ENCODE results near the gene CFAP43.

Gene CFAP43

DNA sequence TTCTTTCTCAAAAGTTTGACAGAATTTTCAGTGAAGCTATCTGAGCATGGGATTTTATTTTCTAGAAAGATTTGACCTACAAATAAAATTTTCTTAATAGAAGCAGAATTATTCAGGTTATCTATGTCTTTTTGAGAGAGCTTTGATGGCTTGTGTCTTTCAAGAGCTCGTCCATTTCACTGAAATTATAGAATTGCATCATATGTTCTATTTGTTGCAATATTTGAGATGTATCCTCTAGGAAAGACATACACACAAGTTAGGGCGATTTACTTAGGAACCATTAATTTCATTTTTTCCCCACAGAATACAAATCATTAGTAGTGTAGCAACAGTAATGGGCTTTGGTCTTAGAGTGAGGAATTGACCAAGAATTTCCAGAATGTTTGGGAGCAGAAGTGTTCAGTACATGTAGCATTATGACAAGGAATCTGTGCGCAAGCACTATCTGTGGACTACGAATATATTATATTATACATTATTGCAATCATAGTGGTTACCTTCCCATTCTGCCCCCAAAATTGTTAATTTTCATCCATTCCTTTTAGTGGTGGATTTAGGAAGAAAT, 133.7 kb downstream of the CFAP43 start:
- no peaks in the 10 kb centered on the region for H3K36me3 ChIP-seq (ENCODE audit: control insufficient read depth, insufficient read depth, low read length)
- no peak overlapping the region for H3K4me3 ChIP-seq (ENCODE audit: extremely low read depth, insufficient read depth, low read length, poor library complexity, severe bottlenecking)
- H3K4me1 ChIP-seq (ENCODE audit: control insufficient read depth, insufficient read depth, low read length, poor library complexity, severe bottlenecking) = no peaks in the 10 kb centered on the region
- WGBS, 2 experiments (ENCODE audit: insufficient coverage in 2 of 2) = no CpG with 5 or more reads among the region's 4 CpGs
- peaks cover 11% of the 10 kb centered on the region for H3K9me3 ChIP-seq (ENCODE audit: control insufficient read depth, low read length)
- H3K27ac ChIP-seq (ENCODE audit: low read depth, low read length, severe bottlenecking) = no peak overlapping the region

DNA sequence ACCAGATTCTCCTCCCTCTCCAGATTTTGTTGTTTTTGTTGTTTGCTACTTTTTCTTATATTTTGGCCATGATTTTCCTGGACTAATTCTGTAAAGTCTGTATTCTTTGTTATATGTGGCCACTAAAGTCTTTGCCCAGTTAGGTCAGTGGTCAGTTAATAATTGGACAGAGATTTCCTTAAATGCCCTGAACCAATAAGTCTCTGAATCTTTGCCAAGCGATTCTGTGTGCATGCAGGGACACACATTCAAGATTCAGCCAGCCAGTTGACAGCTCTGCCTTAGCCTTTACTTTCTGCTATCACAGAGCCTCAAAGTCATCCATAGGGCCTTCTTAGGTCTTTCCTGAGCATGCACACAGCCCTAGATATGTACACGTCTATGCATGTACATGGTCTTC, 135.5 kb downstream of the CFAP43 start:
- H3K9me3 ChIP-seq (ENCODE audit: control insufficient read depth, low read length) = peaks cover 11% of the 10 kb centered on the region
- no peaks in the 10 kb centered on the region for H3K4me1 ChIP-seq (ENCODE audit: control insufficient read depth, insufficient read depth, low read length, poor library complexity, severe bottlenecking)
- H3K27ac ChIP-seq (ENCODE audit: low read depth, low read length, severe bottlenecking) = no peak overlapping the region
- H3K36me3 ChIP-seq (ENCODE audit: control insufficient read depth, insufficient read depth, low read length) = no peaks in the 10 kb centered on the region
- H3K4me3 ChIP-seq (ENCODE audit: extremely low read depth, insufficient read depth, low read length, poor library complexity, severe bottlenecking) = no peak overlapping the region
- 100% methylated on average over 1 to 2 of the region's 2 CpGs for WGBS, 2 experiments (ENCODE audit: insufficient coverage in 2 of 2)

DNA sequence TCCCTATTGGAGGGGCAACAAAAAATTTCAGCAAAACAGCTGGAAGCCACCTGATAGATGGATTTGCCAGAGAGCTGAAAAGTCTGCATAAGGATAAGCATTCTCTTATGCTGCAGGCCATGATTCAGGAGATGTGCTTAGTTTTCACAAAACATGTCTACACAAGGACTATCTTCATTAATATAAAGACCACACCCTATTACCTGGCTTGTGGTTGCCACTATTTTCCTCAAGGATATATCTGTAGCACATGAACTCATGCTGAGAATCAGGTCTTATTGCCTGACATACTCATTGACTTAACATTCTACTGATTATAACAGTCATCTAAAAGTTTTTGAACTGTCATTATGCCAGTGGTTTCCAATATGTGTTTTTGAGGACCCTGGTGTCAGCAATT, 139.4 kb downstream of the CFAP43 start:
- no peak overlapping the region for H3K4me3 ChIP-seq (ENCODE audit: extremely low read depth, insufficient read depth, low read length, poor library complexity, severe bottlenecking)
- H3K9me3 ChIP-seq (ENCODE audit: control insufficient read depth, low read length) = peaks cover 11% of the 10 kb centered on the region

GRCh38 chr10:104090611-104091010, 141.6 kb downstream of the CFAP43 start:
- no peaks in the 10 kb centered on the region for H3K36me3 ChIP-seq (ENCODE audit: control insufficient read depth, insufficient read depth, low read length)
- H3K4me1 ChIP-seq (ENCODE audit: control insufficient read depth, insufficient read depth, low read length, poor library complexity, severe bottlenecking) = no peaks in the 10 kb centered on the region
- no peak overlapping the region for H3K27ac ChIP-seq (ENCODE audit: low read depth, low read length, severe bottlenecking)
- no peak overlapping the region for H3K4me3 ChIP-seq (ENCODE audit: extremely low read depth, insufficient read depth, low read length, poor library complexity, severe bottlenecking)
- 69% methylated on average over 2 of the region's 2 CpGs; no CpG with 5 or more reads in 1 of the 2 experiments for WGBS, 2 experiments (ENCODE audit: insufficient coverage in 2 of 2)
- H3K9me3 ChIP-seq (ENCODE audit: control insufficient read depth, low read length) = no peaks in the 10 kb centered on the region

More for the DNA sequence above, 139.4 kb downstream of the CFAP43 start:
- H3K27ac ChIP-seq (ENCODE audit: low read depth, low read length, severe bottlenecking) = no peak overlapping the region
- H3K4me1 ChIP-seq (ENCODE audit: control insufficient read depth, insufficient read depth, low read length, poor library complexity, severe bottlenecking) = no peaks in the 10 kb centered on the region
- H3K36me3 ChIP-seq (ENCODE audit: control insufficient read depth, insufficient read depth, low read length) = no peaks in the 10 kb centered on the region

DNA sequence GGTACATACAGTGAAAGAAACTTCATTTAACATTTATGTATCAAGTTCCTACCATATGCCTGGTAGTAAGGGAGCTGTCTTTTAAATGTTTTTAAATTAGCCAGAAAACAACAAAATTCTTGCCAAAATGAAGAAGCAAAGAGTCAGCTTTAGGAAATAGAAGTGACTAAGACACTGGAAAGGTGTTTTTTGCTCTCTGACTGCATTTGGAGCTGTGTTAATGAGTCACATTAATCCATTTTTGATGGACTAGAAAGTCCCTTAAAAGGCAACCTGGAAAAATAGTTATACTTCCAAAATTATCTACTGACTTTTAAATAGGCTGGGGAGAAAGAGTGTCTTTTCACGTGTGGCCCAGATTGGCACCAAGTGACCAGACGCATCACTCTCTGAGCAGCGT, 142.5 kb downstream of the CFAP43 start:
- H3K4me1 ChIP-seq (ENCODE audit: control insufficient read depth, insufficient read depth, low read length, poor library complexity, severe bottlenecking) = no peaks in the 10 kb centered on the region
- 90% methylated on average over 3 of the region's 3 CpGs; no CpG with 5 or more reads in 1 of the 2 experiments for WGBS, 2 experiments (ENCODE audit: insufficient coverage in 2 of 2)
- H3K9me3 ChIP-seq (ENCODE audit: control insufficient read depth, low read length) = no peaks in the 10 kb centered on the region
- H3K27ac ChIP-seq (ENCODE audit: low read depth, low read length, severe bottlenecking) = no peak overlapping the region
- H3K4me3 ChIP-seq (ENCODE audit: extremely low read depth, insufficient read depth, low read length, poor library complexity, severe bottlenecking) = no peak overlapping the region
- no peaks in the 10 kb centered on the region for H3K36me3 ChIP-seq (ENCODE audit: control insufficient read depth, insufficient read depth, low read length)

DNA sequence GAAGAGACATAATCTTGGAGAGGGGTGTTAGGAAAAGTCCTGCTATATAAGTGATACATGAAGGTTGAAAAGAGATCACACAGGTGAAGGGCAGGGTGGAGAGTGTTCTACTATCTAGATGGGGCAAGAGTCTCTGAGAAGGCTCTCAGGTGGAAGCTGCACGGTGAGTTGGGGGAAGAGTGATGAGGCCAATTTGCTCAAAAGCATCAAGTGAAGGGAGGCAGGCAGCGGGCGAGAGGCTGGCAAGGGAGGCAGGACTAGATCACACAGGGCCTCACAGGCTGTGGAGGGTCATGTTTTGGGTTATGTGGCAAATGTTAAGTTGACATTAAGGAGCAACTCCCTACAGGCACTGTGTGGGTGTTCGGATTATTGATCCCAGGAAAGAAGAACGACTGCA, 143.9 kb downstream of the CFAP43 start:
- Histone ChIP-seq H3K4me3 (ENCODE audit: extremely low read depth, insufficient read depth, low read length, poor library complexity, severe bottlenecking) (no peak overlapping the region), H3K4me1 (ENCODE audit: control insufficient read depth, insufficient read depth, low read length, poor library complexity, severe bottlenecking) (no peaks in the 10 kb centered on the region), H3K36me3 (ENCODE audit: control insufficient read depth, insufficient read depth, low read length) (no peaks in the 10 kb centered on the region), H3K9me3 (ENCODE audit: control insufficient read depth, low read length) (no peaks in the 10 kb centered on the region), H3K27ac (ENCODE audit: low read depth, low read length, severe bottlenecking) (no peak overlapping the region)
- 90 to 95% methylated on average over 3 to 4 of the region's 5 CpGs for WGBS, 2 experiments (ENCODE audit: insufficient coverage in 2 of 2)

DNA sequence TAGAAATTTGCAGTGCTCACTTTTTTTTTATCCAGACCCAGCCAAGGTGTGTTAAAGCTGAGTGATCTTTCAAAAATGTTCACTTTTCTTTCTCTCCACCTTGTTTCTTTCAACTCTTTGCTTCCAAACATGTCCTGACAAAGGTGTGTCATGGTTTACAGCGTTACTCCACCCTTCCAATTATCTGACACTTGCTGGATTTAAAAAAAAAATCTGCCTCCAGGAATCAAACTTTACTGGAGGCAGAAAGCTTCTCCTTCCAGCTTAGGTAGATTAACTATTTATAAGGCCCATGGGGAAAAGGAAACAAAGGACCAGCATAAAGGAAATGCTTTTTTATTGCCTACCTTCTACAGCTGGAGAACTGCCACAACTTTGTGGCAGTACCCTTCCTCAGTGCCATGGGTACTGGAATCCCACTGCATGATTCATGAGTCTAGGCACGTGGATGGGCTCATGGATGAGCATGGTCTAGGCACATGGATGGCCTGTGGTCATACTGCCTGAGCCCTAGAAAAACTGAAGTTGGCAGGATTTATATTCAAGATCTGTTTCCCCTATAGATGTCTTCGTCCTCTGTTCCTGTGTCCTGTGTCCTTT, 146.3 kb downstream of the CFAP43 start, which contains the start of gene COL17A1:
Gene COL17A1 (minus strand): TSS at position 80 of the 600 bp plus-strand sequence. CDS start 5,207 bp downstream, outside the sequence.
- H3K27ac ChIP-seq (ENCODE audit: low read depth, low read length, severe bottlenecking) = no peak within 1 kb of the TSS
- no peaks in the 10 kb centered on the region for H3K9me3 ChIP-seq (ENCODE audit: control insufficient read depth, low read length)
- H3K36me3 ChIP-seq (ENCODE audit: control insufficient read depth, insufficient read depth, low read length) = no peaks in the 10 kb centered on the region
- WGBS, 2 experiments (ENCODE audit: insufficient coverage in 2 of 2) = 80 to 90% methylated on average over 1 to 3 of the region's 3 CpGs
- H3K4me1 ChIP-seq (ENCODE audit: control insufficient read depth, insufficient read depth, low read length, poor library complexity, severe bottlenecking) = no peaks in the 10 kb centered on the region
- no peak within 1 kb of the TSS for H3K4me3 ChIP-seq (ENCODE audit: extremely low read depth, insufficient read depth, low read length, poor library complexity, severe bottlenecking)

GRCh38 chr10:104084482-104085142, 147.6 kb downstream of the CFAP43 start:
- no peak overlapping the region for H3K4me3 ChIP-seq (ENCODE audit: extremely low read depth, insufficient read depth, low read length, poor library complexity, severe bottlenecking)
- H3K27ac ChIP-seq (ENCODE audit: low read depth, low read length, severe bottlenecking) = no peak overlapping the region

DNA sequence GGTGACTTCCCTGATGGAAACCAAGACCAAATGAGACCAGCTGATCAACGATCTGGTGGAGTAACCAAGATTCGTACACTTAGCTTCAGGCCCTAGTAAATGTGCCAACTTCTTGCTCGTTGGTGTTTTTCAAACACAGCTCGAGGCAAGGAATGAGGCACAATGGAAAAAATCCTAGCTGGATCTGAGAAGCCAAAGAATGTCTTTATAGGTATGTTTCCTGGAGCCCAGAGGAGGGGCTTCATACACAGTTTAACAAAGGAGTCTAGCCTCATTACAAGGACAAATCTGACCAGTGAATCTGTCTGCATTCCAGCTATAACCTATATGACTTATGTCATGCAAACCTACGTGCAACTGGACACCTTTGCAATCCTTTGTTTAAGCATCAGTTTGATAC, 150.2 kb downstream of the CFAP43 start:
- WGBS, 2 experiments (ENCODE audit: insufficient coverage in 2 of 2) = 83 to 90% methylated on average over 3 to 4 of the region's 5 CpGs

More at GRCh38 chr10:104084482-104085142, 147.6 kb downstream of the CFAP43 start:
- WGBS, 2 experiments (ENCODE audit: insufficient coverage in 2 of 2) = 100% methylated on average over 1 to 2 of the region's 5 CpGs
- no peaks in the 10 kb centered on the region for H3K9me3 ChIP-seq (ENCODE audit: control insufficient read depth, low read length)
- H3K36me3 ChIP-seq (ENCODE audit: control insufficient read depth, insufficient read depth, low read length) = no peaks in the 10 kb centered on the region
- no peaks in the 10 kb centered on the region for H3K4me1 ChIP-seq (ENCODE audit: control insufficient read depth, insufficient read depth, low read length, poor library complexity, severe bottlenecking)

GRCh38 chr10:104080762-104081161, 151.4 kb downstream of the CFAP43 start:
- H3K27ac ChIP-seq (ENCODE audit: low read depth, low read length, severe bottlenecking) = no peak overlapping the region
- no peak overlapping the region for H3K4me3 ChIP-seq (ENCODE audit: extremely low read depth, insufficient read depth, low read length, poor library complexity, severe bottlenecking)
- H3K4me1 ChIP-seq (ENCODE audit: control insufficient read depth, insufficient read depth, low read length, poor library complexity, severe bottlenecking) = peaks cover 10% of the 10 kb centered on the region
- H3K36me3 ChIP-seq (ENCODE audit: control insufficient read depth, insufficient read depth, low read length) = no peaks in the 10 kb centered on the region
- H3K9me3 ChIP-seq (ENCODE audit: control insufficient read depth, low read length) = no peaks in the 10 kb centered on the region
- WGBS, 2 experiments (ENCODE audit: insufficient coverage in 2 of 2) = no CpG with 5 or more reads among the region's 1 CpG

More for the DNA sequence above, 150.2 kb downstream of the CFAP43 start:
- H3K4me1 ChIP-seq (ENCODE audit: control insufficient read depth, insufficient read depth, low read length, poor library complexity, severe bottlenecking) = peaks cover 4% of the 10 kb centered on the region
- H3K27ac ChIP-seq (ENCODE audit: low read depth, low read length, severe bottlenecking) = no peak overlapping the region
- H3K9me3 ChIP-seq (ENCODE audit: control insufficient read depth, low read length) = no peaks in the 10 kb centered on the region
- no peaks in the 10 kb centered on the region for H3K36me3 ChIP-seq (ENCODE audit: control insufficient read depth, insufficient read depth, low read length)
- no peak overlapping the region for H3K4me3 ChIP-seq (ENCODE audit: extremely low read depth, insufficient read depth, low read length, poor library complexity, severe bottlenecking)

All from mesodermal cell (in vitro differentiated cells).